ENCODE measurements around the gene KCNH3.

Gene KCNH3

GRCh38 chr12:49558526-49558925, 19.7 kb downstream of the KCNH3 start:
- no peak overlapping the region for H3K4me3 ChIP-seq (ENCODE audit: low read length)
- no peaks in the 10 kb centered on the region for H3K4me1 ChIP-seq (ENCODE audit: low read length)
- no peak overlapping the region for H3K9ac ChIP-seq (ENCODE audit: low read length)
- H2AFZ ChIP-seq (ENCODE audit: low read length), result no peak overlapping the region
- no peak overlapping the region for H3K4me2 ChIP-seq (ENCODE audit: low read depth, low read length)
- H3K27me3 ChIP-seq (replicated peaks; ENCODE audit: insufficient read depth, low read length), result no peaks in the 10 kb centered on the region
- H4K20me1 ChIP-seq (ENCODE audit: insufficient read depth, low read length), result no peaks in the 10 kb centered on the region
- H3K9me3 ChIP-seq (replicated peaks; ENCODE audit: insufficient read depth, low read length), result no peaks in the 10 kb centered on the region
- H3K9me2 ChIP-seq (replicated peaks; ENCODE audit: insufficient read depth, low read length), result no peaks in the 10 kb centered on the region
- peaks cover 3% of the 10 kb centered on the region; the same call in 1 of the 2 replicates for H3K36me3 ChIP-seq (replicated peaks; ENCODE audit: insufficient read depth, low read length)
- no peak overlapping the region for H3K27ac ChIP-seq (ENCODE audit: low read length)
- H3F3A ChIP-seq (ENCODE audit: insufficient read depth, low read length), result no peaks in the 10 kb centered on the region
- TF ChIP-seq EZH2 (optimal IDR thresholded peaks at IDR 0.05; ENCODE audit: low read depth, low read length) (no peak), CTCF (IDR thresholded peaks at IDR 0.05; ENCODE audit: low read length) (no peak), EZH2phosphoT487 (IDR thresholded peaks at IDR 0.05; ENCODE audit: low read length) (no peak)
- H3K79me2 ChIP-seq (ENCODE audit: low read length), result no peaks in the 10 kb centered on the region
- DNase-seq, result no peak

DNA sequence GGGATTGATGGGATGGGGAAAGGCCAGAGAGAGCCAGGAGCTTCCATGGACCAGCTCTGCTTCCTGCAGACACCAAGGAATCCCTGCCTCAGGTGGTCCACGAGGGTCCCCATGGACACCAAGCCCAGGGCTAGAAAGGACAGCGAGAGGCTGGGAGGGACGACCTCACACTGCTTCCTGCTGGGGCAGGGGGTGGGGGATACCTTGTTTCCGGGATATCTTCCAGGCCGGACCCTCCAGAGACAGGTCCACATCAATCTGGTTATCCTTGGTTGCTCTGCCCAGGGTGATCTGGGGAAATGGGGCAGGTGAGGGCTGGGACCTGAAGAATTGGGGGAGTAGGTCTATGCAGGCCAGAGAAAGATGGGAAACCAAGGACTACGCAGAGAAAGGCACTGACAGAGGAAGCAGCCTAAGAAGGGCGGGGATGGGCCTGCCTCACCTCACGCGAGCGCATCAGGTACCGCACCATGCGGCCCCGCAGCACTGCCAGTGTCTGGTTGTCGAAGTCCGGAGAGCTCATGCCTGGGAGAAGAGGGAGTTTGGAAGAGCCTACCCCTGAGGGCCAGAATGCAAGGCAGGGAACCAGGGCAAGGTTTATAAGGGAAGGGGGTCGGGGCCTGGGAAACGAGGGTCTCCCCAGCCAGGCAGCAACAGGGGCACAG, 20.3 kb downstream of the KCNH3 start:
- no peak for TF ChIP-seq EZH2 (optimal IDR thresholded peaks at IDR 0.05; ENCODE audit: low read depth, low read length)
- Histone ChIP-seq H4K20me1 (ENCODE audit: insufficient read depth, low read length) (no peaks in the 10 kb centered on the region), H3K4me2 (ENCODE audit: low read depth, low read length) (no peak overlapping the region), H3K9me2 (replicated peaks; ENCODE audit: insufficient read depth, low read length) (no peaks in the 10 kb centered on the region), H3K4me3 (ENCODE audit: low read length) (no peak overlapping the region), H3K79me2 (ENCODE audit: low read length) (no peaks in the 10 kb centered on the region), H3K27ac (ENCODE audit: low read length) (no peak overlapping the region), H3K9ac (ENCODE audit: low read length) (no peak overlapping the region), H3K36me3 (replicated peaks; ENCODE audit: insufficient read depth, low read length) (peaks cover 3% of the 10 kb centered on the region; the same call in 1 of the 2 replicates), H3K9me3 (replicated peaks; ENCODE audit: insufficient read depth, low read length) (no peaks in the 10 kb centered on the region), H2AFZ (ENCODE audit: low read length) (no peak overlapping the region), H3K4me1 (ENCODE audit: low read length) (no peaks in the 10 kb centered on the region), H3K27me3 (replicated peaks; ENCODE audit: insufficient read depth, low read length) (no peaks in the 10 kb centered on the region), H3F3A (ENCODE audit: insufficient read depth, low read length) (no peaks in the 10 kb centered on the region)
- DNase-seq, result no peak

DNA sequence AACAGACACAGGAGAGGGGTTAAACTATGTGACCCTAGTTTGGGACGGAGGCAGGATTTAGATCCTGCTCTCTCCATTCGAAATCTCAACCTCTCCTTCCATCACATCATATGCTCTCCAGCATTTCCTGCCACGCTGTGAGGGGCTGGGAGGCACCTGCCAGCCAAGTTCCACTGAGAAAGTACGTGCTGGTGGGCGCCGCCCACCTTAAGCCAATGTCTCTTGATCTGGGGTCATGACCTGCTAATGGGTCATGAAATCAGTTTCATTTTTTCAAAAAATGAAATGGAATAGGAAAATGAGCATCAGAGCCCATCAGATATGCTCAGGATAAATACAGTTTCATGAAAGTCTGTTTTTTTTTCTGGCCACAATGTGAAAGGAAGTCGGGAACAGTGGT, 21.9 kb downstream of the KCNH3 start:
- no peak overlapping the region for H2AFZ ChIP-seq (ENCODE audit: low read length)
- no peaks in the 10 kb centered on the region for H3K4me1 ChIP-seq (ENCODE audit: low read length)
- H3K79me2 ChIP-seq (ENCODE audit: low read length), result peaks cover 3% of the 10 kb centered on the region
- H3F3A ChIP-seq (ENCODE audit: insufficient read depth, low read length), result no peaks in the 10 kb centered on the region
- DNase-seq, result no peak
- no peaks in the 10 kb centered on the region for H3K9me2 ChIP-seq (replicated peaks; ENCODE audit: insufficient read depth, low read length)
- H3K4me3 ChIP-seq (ENCODE audit: low read length), result no peak overlapping the region
- peaks cover 3% of the 10 kb centered on the region; the same call in 1 of the 2 replicates for H3K36me3 ChIP-seq (replicated peaks; ENCODE audit: insufficient read depth, low read length)
- H3K9ac ChIP-seq (ENCODE audit: low read length), result no peak overlapping the region
- H3K4me2 ChIP-seq (ENCODE audit: low read depth, low read length), result no peak overlapping the region
- no peak for TF ChIP-seq EZH2phosphoT487 (IDR thresholded peaks at IDR 0.05; ENCODE audit: low read length)
- TF ChIP-seq CTCF (IDR thresholded peaks at IDR 0.05; ENCODE audit: low read length), result no peak
- no peak for TF ChIP-seq EZH2 (optimal IDR thresholded peaks at IDR 0.05; ENCODE audit: low read depth, low read length)
- no peaks in the 10 kb centered on the region for H4K20me1 ChIP-seq (ENCODE audit: insufficient read depth, low read length)
- H3K27ac ChIP-seq (ENCODE audit: low read length), result no peak overlapping the region
- H3K9me3 ChIP-seq (replicated peaks; ENCODE audit: insufficient read depth, low read length), result no peaks in the 10 kb centered on the region
- no peaks in the 10 kb centered on the region for H3K27me3 ChIP-seq (replicated peaks; ENCODE audit: insufficient read depth, low read length)

DNA sequence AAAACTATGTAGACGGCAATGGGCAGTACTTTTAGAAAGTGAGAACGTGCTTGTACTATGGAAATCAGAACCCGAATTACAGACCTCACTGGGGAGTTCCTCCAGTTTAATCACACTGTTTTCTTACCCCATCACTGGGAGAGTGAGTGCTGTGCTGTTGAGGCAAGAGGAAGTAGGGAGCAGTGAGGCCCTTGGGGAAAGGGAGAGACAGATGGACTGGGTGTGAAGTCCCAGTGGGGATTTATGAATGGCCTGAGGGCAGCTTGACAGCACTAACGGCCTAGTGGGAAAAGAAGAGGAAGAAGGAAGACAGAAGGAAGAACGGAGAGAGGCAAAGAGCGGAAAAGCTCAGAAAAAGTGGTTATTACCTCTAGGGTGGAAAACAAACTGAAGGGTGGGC, 23.4 kb downstream of the KCNH3 start:
- Histone ChIP-seq H3K4me2 (ENCODE audit: low read depth, low read length) (no peak overlapping the region), H3F3A (ENCODE audit: insufficient read depth, low read length) (no peaks in the 10 kb centered on the region), H4K20me1 (ENCODE audit: insufficient read depth, low read length) (no peaks in the 10 kb centered on the region), H3K36me3 (replicated peaks; ENCODE audit: insufficient read depth, low read length) (peaks cover 3% of the 10 kb centered on the region; the same call in 1 of the 2 replicates), H2AFZ (ENCODE audit: low read length) (no peak overlapping the region), H3K9me2 (replicated peaks; ENCODE audit: insufficient read depth, low read length) (no peaks in the 10 kb centered on the region), H3K4me1 (ENCODE audit: low read length) (peaks cover 4% of the 10 kb centered on the region; the same call in 1 of the 2 replicates), H3K4me3 (ENCODE audit: low read length) (no peak overlapping the region), H3K9me3 (replicated peaks; ENCODE audit: insufficient read depth, low read length) (no peaks in the 10 kb centered on the region), H3K27ac (ENCODE audit: low read length) (no peak overlapping the region), H3K27me3 (replicated peaks; ENCODE audit: insufficient read depth, low read length) (no peaks in the 10 kb centered on the region), H3K79me2 (ENCODE audit: low read length) (peaks cover 19% of the 10 kb centered on the region), H3K9ac (ENCODE audit: low read length) (no peak overlapping the region)
- TF ChIP-seq EZH2phosphoT487 (IDR thresholded peaks at IDR 0.05; ENCODE audit: low read length) (no peak), CTCF (IDR thresholded peaks at IDR 0.05; ENCODE audit: low read length) (no peak), EZH2 (optimal IDR thresholded peaks at IDR 0.05; ENCODE audit: low read depth, low read length) (no peak)
- DNase-seq, result no peak
